ENCODE data around the gene DUOX2.

Gene DUOX2

GRCh38 chr15:45118996-45119395, 5.0 kb upstream of the DUOX2 start:
- FAIRE-seq (no peak), DNase-seq (ENCODE audit: insufficient read length, low spot score) (no peak)
- no peak for TF ChIP-seq CTCF (IDR thresholded peaks at IDR 0.05; ENCODE audit: insufficient read depth, missing control alignments)

- FAIRE-seq (peak; percentile 21), DNase-seq (ENCODE audit: insufficient read length, low spot score) (peak; percentile 98)
- TF ChIP-seq CTCF (IDR thresholded peaks at IDR 0.05; ENCODE audit: insufficient read depth, missing control alignments), result peak; percentile 100
Measured at GRCh38 chr15:45118131-45118588, 4.2 kb upstream of the DUOX2 start.

- DNase-seq (ENCODE audit: insufficient read length, low spot score), result no peak
- no peak for FAIRE-seq
- TF ChIP-seq CTCF (IDR thresholded peaks at IDR 0.05; ENCODE audit: insufficient read depth, missing control alignments), result no peak
Measured at GRCh38 chr15:45117308-45118130, 3.5 kb upstream of the DUOX2 start.

- no peak for DNase-seq (ENCODE audit: insufficient read length, low spot score)
- no peak for TF ChIP-seq CTCF (IDR thresholded peaks at IDR 0.05; ENCODE audit: insufficient read depth, missing control alignments)
- no peak for FAIRE-seq
Measured at GRCh38 chr15:45116482-45117307, 2.7 kb upstream of the DUOX2 start.

- no peak for TF ChIP-seq CTCF (IDR thresholded peaks at IDR 0.05; ENCODE audit: insufficient read depth, missing control alignments)
- FAIRE-seq, result no peak
- DNase-seq (ENCODE audit: insufficient read length, low spot score), result no peak
Measured at GRCh38 chr15:45116006-45116481, 2.1 kb upstream of the DUOX2 start.

- FAIRE-seq (no peak), DNase-seq (ENCODE audit: insufficient read length, low spot score) (no peak)
- TF ChIP-seq CTCF (IDR thresholded peaks at IDR 0.05; ENCODE audit: insufficient read depth, missing control alignments), result no peak
Measured at GRCh38 chr15:45115312-45115820, 1.4 kb upstream of the DUOX2 start.
